ENCODE measurements around the gene L2HGDH. TPM values are rescaled to one million over a fixed set of nuclear protein-coding genes. Genes with fewer than 3 reads are reported as not detected.

L2HGDH gene
- total and polyA plus RNA-seq, 9 of the 15 experiments (the other 6 are each of a cell fraction or from before 2014, with no cell fraction given) = 1.7 to 16.1 (median 10.5) TPM

- Histone ChIP-seq H3K9ac (ENCODE audit: insufficient read depth in 1 of 2, low read depth in 2 of 2, low read length in 2 of 2) (peak within 1 kb of the TSS; percentile 85 to 95), H4K20me1 (replicated peaks; ENCODE audit: control insufficient read depth, insufficient read depth, low read length) (no peaks in the 10 kb centered on the region), H3K4me2 (ENCODE audit: insufficient read depth, low read length) (peak within 1 kb of the TSS; percentile 87), H3K9me3 (replicated peaks; ENCODE audit: control insufficient read depth, insufficient read depth, low read depth, low read length) (no peaks in the 10 kb centered on the region), H3K4me3 (peak within 1 kb of the TSS; percentile 83), H3K36me3 (ENCODE audit: control insufficient read depth, insufficient read depth, low read length) (0 out of 3 replicates have a peak, but pooled peaks cover 4% of the 10 kb centered on the region), H3K79me2 (ENCODE audit: control insufficient read depth, insufficient read depth, low read length) (peaks cover 43% of the 10 kb centered on the region), H3K9me1 (ENCODE audit: control insufficient read depth, insufficient read depth, low read length) (no peaks in the 10 kb centered on the region), H3K27me3 (ENCODE audit: control insufficient read depth in 2 of 2, insufficient read depth in 2 of 2, low read length in 2 of 2) (no peaks in the 10 kb centered on the region), H2AFZ (ENCODE audit: low read depth, low read length) (peak within 1 kb of the TSS; percentile 94), H3K27ac (ENCODE audit: extremely low read depth, low read depth, low read length) (peak within 1 kb of the TSS; percentile 75), H3K4me1 (replicated peaks in 1 of 2; ENCODE audit: control insufficient read depth in 2 of 2, insufficient read depth in 2 of 2, low read length in 2 of 2) (peaks cover 6 to 11% of the 10 kb centered on the region in 2 experiments; a peak in 4 of 5 replicates)
- DNase-seq (ENCODE audit: extremely low read depth in 1 of 4, low spot score in 3 of 4) (peak; percentile 76 to 88 (median 80)), ATAC-seq (peak; percentile 93), FAIRE-seq (no peak)
- CTCF ChIA-PET (ENCODE audit: low intra/inter-chr PET ratio) = no interaction called here
- no TSS peak for BruUV-seq (replicated peaks)
- POLR2A ChIA-PET = interaction anchor here (0.9 to 1.3 kb wide), 4 partner anchors 10 to 544 kb away, joined by 3 to 8 read pairs (median 4); no protein-coding TSS in a partner anchor
- WGBS (ENCODE audit: insufficient coverage, low coverage, missing lambda C conversion rate) = under 1% methylated on average over 33 of the region's 90 CpGs
- intact Hi-C loops (cut with micrococcal nuclease) = loop anchor here (10.0 kb wide), 2 partner anchors 117 to 367 kb away; partner anchors contain the start of gene VCPKMT
- in situ Hi-C loops (cut with MboI) = no loop called here
- TF ChIP-seq TCF15 (CRISPR knock-in tag; IDR thresholded peaks at IDR 0.05) (no peak), ETV1 (tag; conservative IDR thresholded peaks at IDR 0.05; ENCODE audit: low read depth) (no peak), MCM2 (IDR thresholded peaks at IDR 0.05; ENCODE audit: low read depth) (no peak), HDAC1 (IDR thresholded peaks at IDR 0.05) (peak in 1 of 2 experiments; percentile 59; a peak in 1 of 4 replicates), NR2C2 (CRISPR knock-in tag; IDR thresholded peaks at IDR 0.05) (no peak), NR2C2 (tag; IDR thresholded peaks at IDR 0.05) (peak; percentile 8; the same call in 1 of the 2 replicates), POLR3G (IDR thresholded peaks at IDR 0.05; ENCODE audit: extremely low read depth, insufficient read length, insufficient replicate concordance) (no peak), MTA3 (IDR thresholded peaks at IDR 0.05; ENCODE audit: borderline replicate concordance) (peak; percentile 68; the same call in 1 of the 2 replicates), PHB2 (IDR thresholded peaks at IDR 0.05; ENCODE audit: low read depth) (no peak), ILF3 (IDR thresholded peaks at IDR 0.05; ENCODE audit: borderline replicate concordance) (no peak; the same call in 1 of the 2 replicates), DDX20 (tag; IDR thresholded peaks at IDR 0.05; ENCODE audit: low read depth) (no peak), FOXP1 (CRISPR knock-in tag; IDR thresholded peaks at IDR 0.05) (peak; percentile 48; the same call in 1 of the 2 replicates), ZNF253 (CRISPR knock-in tag; conservative IDR thresholded peaks at IDR 0.05) (no peak), CTBP1 (IDR thresholded peaks at IDR 0.05; ENCODE audit: borderline replicate concordance) (peak; percentile 85), LARP7 (IDR thresholded peaks at IDR 0.05) (no peak), IRF9 (tag; IDR thresholded peaks at IDR 0.05) (no peak), CHD4 (IDR thresholded peaks at IDR 0.05; ENCODE audit: insufficient read depth, insufficient replicate concordance, low read depth, low read length, poor library complexity, severe bottlenecking) (no peak), POLR2A (conservative IDR thresholded peaks at IDR 0.05) (peak; percentile 69), E4F1 (CRISPR knock-in tag; IDR thresholded peaks at IDR 0.05; ENCODE audit: borderline replicate concordance) (no peak)
These were observed 80.4 kb downstream of the L2HGDH start, which contains the start of gene SOS2 for GRCh38 chr14:50231475-50232275. Gene SOS2 (minus strand): TSS chr14:50231578. CDS start chr14:50231283, 295 bp downstream.
